ENCODE results near the gene SHISA5. TPM values are rescaled to one million over a fixed set of nuclear protein-coding genes. Genes with fewer than 3 reads are reported as not detected.

Gene SHISA5
- total RNA-seq, 1 donor from 2014 or later, result 32.4 TPM

Small RNA genes lying within 50 kb of the gene (small RNA-seq; reads per million reads assigned to genes)
- gene MIR6823, result not detected

Other genes with a start within 250 kb of the SHISA5 start
- gene NME6, start 202.8 kb downstream of the SHISA5 start, total RNA-seq, result 18.8 TPM
- not detected for gene SPINK8, start 170.5 kb downstream of the SHISA5 start, total RNA-seq
- gene FBXW12, start 132.0 kb downstream of the SHISA5 start, total RNA-seq, result 0.52 TPM
- gene PLXNB1, start 74.1 kb downstream of the SHISA5 start, total RNA-seq, result 11.5 TPM
- 9.9 TPM for gene CCDC51, start 64.1 kb downstream of the SHISA5 start, total RNA-seq
- 157 TPM for gene TMA7, start 63.9 kb downstream of the SHISA5 start, total RNA-seq
- 4.7 TPM for gene ATRIP, start 57.4 kb downstream of the SHISA5 start, total RNA-seq
- gene PFKFB4, start 52.6 kb upstream of the SHISA5 start, total RNA-seq, result 8.4 TPM
- gene UCN2, start 59.6 kb upstream of the SHISA5 start, total RNA-seq, result not detected
- 2.1 TPM for gene COL7A1, start 91.2 kb upstream of the SHISA5 start, total RNA-seq
- gene UQCRC1, start 105.5 kb upstream of the SHISA5 start, total RNA-seq, result 182 TPM
- not detected for gene TMEM89, start 117.6 kb upstream of the SHISA5 start, total RNA-seq
- 9.4 TPM for gene SLC26A6, start 131.3 kb upstream of the SHISA5 start, total RNA-seq
- gene CELSR3, start 158.7 kb upstream of the SHISA5 start, total RNA-seq, result under 0.01 TPM
- gene NCKIPSD, start 181.7 kb upstream of the SHISA5 start, total RNA-seq, result 3.1 TPM
- 33.9 TPM for gene IP6K2, start 213.0 kb upstream of the SHISA5 start, total RNA-seq

All from skeletal muscle tissue (tissue), 2 donors.